Measurements from ENCODE around the gene DOCK3.
A peak's percentile ranks its signal among the peaks of the same experiment; 100 is the strongest.

The DOCK3 gene

DNA sequence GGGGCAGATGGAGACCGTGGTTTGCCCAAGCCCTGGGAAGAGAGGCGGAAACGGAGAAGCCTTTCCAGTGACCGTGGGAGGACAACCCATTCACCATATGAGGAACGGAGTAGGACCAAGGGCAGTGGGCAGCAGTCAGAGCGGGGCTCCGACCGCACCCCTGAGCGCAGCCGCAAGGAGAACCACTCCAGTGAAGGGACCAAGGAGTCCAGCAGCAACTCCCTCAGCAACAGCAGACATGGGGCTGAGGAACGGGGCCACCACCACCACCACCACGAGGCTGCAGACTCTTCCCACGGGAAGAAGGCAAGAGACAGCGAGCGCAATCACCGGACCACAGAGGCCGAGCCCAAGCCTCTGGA, 718.4 kb downstream of the DOCK3 start:
- H3K4me3 ChIP-seq (ENCODE audit: low read length), result no peak overlapping the region
- H2BK120ac ChIP-seq (ENCODE audit: low read depth, low read length), result no peak overlapping the region
- H3K79me2 ChIP-seq (ENCODE audit: control insufficient read depth, insufficient read depth, low read length), result peaks cover 48% of the 10 kb centered on the region
- no peak overlapping the region for H3K4ac ChIP-seq (ENCODE audit: low read depth, low read length)
- H3K36me3 ChIP-seq (ENCODE audit: control insufficient read depth, insufficient read depth, low read length), result peaks cover 27% of the 10 kb centered on the region
- H3K79me1 ChIP-seq (ENCODE audit: low read length), result peaks cover 36% of the 10 kb centered on the region
- no peak overlapping the region for H2BK15ac ChIP-seq (replicated peaks; ENCODE audit: low read depth)
- H3K4me1 ChIP-seq (ENCODE audit: control insufficient read depth, low read depth, low read length), result peaks cover 11% of the 10 kb centered on the region
- H3K56ac ChIP-seq (ENCODE audit: low read length), result peak overlapping the region; percentile 46
- H4K8ac ChIP-seq (ENCODE audit: low read depth, low read length), result no peak overlapping the region
- peak overlapping the region; percentile 72 for H3K4me2 ChIP-seq (ENCODE audit: low read length)
- no peak overlapping the region for H2BK5ac ChIP-seq (ENCODE audit: low read length)
- no peak overlapping the region for H3K18ac ChIP-seq (ENCODE audit: low read length)
- no peak for DNase-seq
- peak overlapping the region; percentile 96 for H3K9ac ChIP-seq (ENCODE audit: low read length)
- no peak overlapping the region for H2AK5ac ChIP-seq (ENCODE audit: low read length)
- H3K27me3 ChIP-seq (ENCODE audit: insufficient read depth, low read length, poor library complexity), result no peaks in the 10 kb centered on the region
- no CpG with 5 or more reads among the region's 17 CpGs for WGBS (ENCODE audit: extremely low coverage, insufficient coverage, low lambda C conversion rate)
- H4K5ac ChIP-seq (ENCODE audit: low read length), result no peak overlapping the region
- no peak overlapping the region for H3K27ac ChIP-seq (ENCODE audit: low read depth, low read length)
- H3K23ac ChIP-seq (ENCODE audit: low read length), result no peak overlapping the region

- H4K8ac ChIP-seq (ENCODE audit: low read depth, low read length), result no peak overlapping the region
- WGBS (ENCODE audit: extremely low coverage, insufficient coverage, low lambda C conversion rate), result no CpG with 5 or more reads among the region's 14 CpGs
- DNase-seq, result no peak
- no peak overlapping the region for H3K27ac ChIP-seq (ENCODE audit: low read depth, low read length)
- H2BK5ac ChIP-seq (ENCODE audit: low read length), result no peak overlapping the region
- no peak overlapping the region for H2BK15ac ChIP-seq (replicated peaks; ENCODE audit: low read depth)
- no peaks in the 10 kb centered on the region for H3K27me3 ChIP-seq (ENCODE audit: insufficient read depth, low read length, poor library complexity)
- H3K9ac ChIP-seq (ENCODE audit: low read length), result peak overlapping the region; percentile 46
- no peak overlapping the region for H3K4me3 ChIP-seq (ENCODE audit: low read length)
- H3K18ac ChIP-seq (ENCODE audit: low read length), result no peak overlapping the region
- no peak overlapping the region for H2BK120ac ChIP-seq (ENCODE audit: low read depth, low read length)
- H3K79me2 ChIP-seq (ENCODE audit: control insufficient read depth, insufficient read depth, low read length), result peaks cover 44% of the 10 kb centered on the region
- no peak overlapping the region for H2AK5ac ChIP-seq (ENCODE audit: low read length)
- H3K4me1 ChIP-seq (ENCODE audit: control insufficient read depth, low read depth, low read length), result peaks cover 11% of the 10 kb centered on the region
- peaks cover 33% of the 10 kb centered on the region for H3K79me1 ChIP-seq (ENCODE audit: low read length)
- H3K36me3 ChIP-seq (ENCODE audit: control insufficient read depth, insufficient read depth, low read length), result peaks cover 23% of the 10 kb centered on the region
- H4K5ac ChIP-seq (ENCODE audit: low read length), result no peak overlapping the region
- no peak overlapping the region for H3K23ac ChIP-seq (ENCODE audit: low read length)
- H3K56ac ChIP-seq (ENCODE audit: low read length), result peak overlapping the region; percentile 37
- H3K4ac ChIP-seq (ENCODE audit: low read depth, low read length), result no peak overlapping the region
- H3K4me2 ChIP-seq (ENCODE audit: low read length), result peak overlapping the region; percentile 15
Observed at GRCh38 chr3:51393564-51393963, 718.8 kb downstream of the DOCK3 start.

DNA sequence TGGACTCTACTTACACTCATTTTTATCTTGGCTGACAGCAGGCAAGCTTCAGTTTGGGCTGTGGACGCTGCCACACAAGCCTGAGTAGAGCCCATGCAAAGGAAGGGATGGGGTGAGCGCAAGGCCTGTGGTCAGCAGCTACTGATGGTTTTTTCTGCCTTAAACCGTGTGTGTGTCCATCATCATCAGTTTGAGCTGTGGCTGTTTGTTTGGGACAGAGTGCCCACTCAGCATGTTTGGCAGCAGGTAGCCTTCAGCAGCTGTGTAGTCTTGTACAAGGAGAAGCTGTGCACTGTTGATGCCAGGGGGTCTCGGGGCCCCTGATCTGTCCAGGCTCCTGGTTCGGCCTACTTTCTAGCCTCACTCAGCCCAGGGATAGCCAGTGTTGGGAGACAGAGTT, 719.8 kb downstream of the DOCK3 start:
- no peak overlapping the region for H3K18ac ChIP-seq (ENCODE audit: low read length)
- no peak overlapping the region for H3K4me3 ChIP-seq (ENCODE audit: low read length)
- H4K5ac ChIP-seq (ENCODE audit: low read length), result no peak overlapping the region
- H3K9ac ChIP-seq (ENCODE audit: low read length), result peak overlapping the region; percentile 38
- H2BK5ac ChIP-seq (ENCODE audit: low read length), result no peak overlapping the region
- H2BK15ac ChIP-seq (replicated peaks; ENCODE audit: low read depth), result no peak overlapping the region
- WGBS (ENCODE audit: extremely low coverage, insufficient coverage, low lambda C conversion rate), result no CpG with 5 or more reads among the region's 5 CpGs
- no peak overlapping the region for H3K27ac ChIP-seq (ENCODE audit: low read depth, low read length)
- H3K56ac ChIP-seq (ENCODE audit: low read length), result no peak overlapping the region
- H3K23ac ChIP-seq (ENCODE audit: low read length), result peak overlapping the region; percentile 35
- no peak overlapping the region for H2BK120ac ChIP-seq (ENCODE audit: low read depth, low read length)
- H3K4ac ChIP-seq (ENCODE audit: low read depth, low read length), result no peak overlapping the region
- peaks cover 19% of the 10 kb centered on the region for H3K36me3 ChIP-seq (ENCODE audit: control insufficient read depth, insufficient read depth, low read length)
- no peak overlapping the region for H4K8ac ChIP-seq (ENCODE audit: low read depth, low read length)
- peak overlapping the region; percentile 6 for H3K4me2 ChIP-seq (ENCODE audit: low read length)
- H3K79me2 ChIP-seq (ENCODE audit: control insufficient read depth, insufficient read depth, low read length), result peaks cover 44% of the 10 kb centered on the region
- peaks cover 33% of the 10 kb centered on the region for H3K79me1 ChIP-seq (ENCODE audit: low read length)
- H3K27me3 ChIP-seq (ENCODE audit: insufficient read depth, low read length, poor library complexity), result no peaks in the 10 kb centered on the region
- no peak for DNase-seq
- peaks cover 11% of the 10 kb centered on the region for H3K4me1 ChIP-seq (ENCODE audit: control insufficient read depth, low read depth, low read length)
- no peak overlapping the region for H2AK5ac ChIP-seq (ENCODE audit: low read length)

GRCh38 chr3:51395493-51396213, 720.9 kb downstream of the DOCK3 start:
- Histone ChIP-seq H4K8ac (ENCODE audit: low read depth, low read length) (no peak overlapping the region), H3K27ac (ENCODE audit: low read depth, low read length) (no peak overlapping the region), H3K4me2 (ENCODE audit: low read length) (peak overlapping the region; percentile 3), H3K79me1 (ENCODE audit: low read length) (peaks cover 33% of the 10 kb centered on the region), H2BK5ac (ENCODE audit: low read length) (no peak overlapping the region), H3K4ac (ENCODE audit: low read depth, low read length) (no peak overlapping the region), H3K79me2 (ENCODE audit: control insufficient read depth, insufficient read depth, low read length) (peaks cover 44% of the 10 kb centered on the region), H4K5ac (ENCODE audit: low read length) (no peak overlapping the region), H3K4me1 (ENCODE audit: control insufficient read depth, low read depth, low read length) (peaks cover 11% of the 10 kb centered on the region), H3K9ac (ENCODE audit: low read length) (no peak overlapping the region), H3K56ac (ENCODE audit: low read length) (peak overlapping the region; percentile 22), H2BK15ac (replicated peaks; ENCODE audit: low read depth) (no peak overlapping the region), H3K18ac (ENCODE audit: low read length) (no peak overlapping the region), H2AK5ac (ENCODE audit: low read length) (no peak overlapping the region), H2BK120ac (ENCODE audit: low read depth, low read length) (no peak overlapping the region), H3K23ac (ENCODE audit: low read length) (no peak overlapping the region), H3K27me3 (ENCODE audit: insufficient read depth, low read length, poor library complexity) (no peaks in the 10 kb centered on the region), H3K36me3 (ENCODE audit: control insufficient read depth, insufficient read depth, low read length) (peaks cover 19% of the 10 kb centered on the region), H3K4me3 (ENCODE audit: low read length) (no peak overlapping the region)
- WGBS (ENCODE audit: extremely low coverage, insufficient coverage, low lambda C conversion rate), result no CpG with 5 or more reads among the region's 12 CpGs
- no peak for DNase-seq

- Histone ChIP-seq H3K27ac (ENCODE audit: low read depth, low read length) (no peak overlapping the region), H3K79me1 (ENCODE audit: low read length) (peaks cover 33% of the 10 kb centered on the region), H3K36me3 (ENCODE audit: control insufficient read depth, insufficient read depth, low read length) (peaks cover 19% of the 10 kb centered on the region), H3K9ac (ENCODE audit: low read length) (no peak overlapping the region), H3K27me3 (ENCODE audit: insufficient read depth, low read length, poor library complexity) (no peaks in the 10 kb centered on the region), H4K5ac (ENCODE audit: low read length) (no peak overlapping the region), H2AK5ac (ENCODE audit: low read length) (no peak overlapping the region), H2BK5ac (ENCODE audit: low read length) (no peak overlapping the region), H3K79me2 (ENCODE audit: control insufficient read depth, insufficient read depth, low read length) (peaks cover 44% of the 10 kb centered on the region), H3K18ac (ENCODE audit: low read length) (no peak overlapping the region), H3K4me2 (ENCODE audit: low read length) (no peak overlapping the region), H3K4me1 (ENCODE audit: control insufficient read depth, low read depth, low read length) (peaks cover 11% of the 10 kb centered on the region), H2BK15ac (replicated peaks; ENCODE audit: low read depth) (no peak overlapping the region), H3K56ac (ENCODE audit: low read length) (no peak overlapping the region), H4K8ac (ENCODE audit: low read depth, low read length) (no peak overlapping the region), H3K4ac (ENCODE audit: low read depth, low read length) (no peak overlapping the region), H3K23ac (ENCODE audit: low read length) (no peak overlapping the region), H2BK120ac (ENCODE audit: low read depth, low read length) (no peak overlapping the region), H3K4me3 (ENCODE audit: low read length) (no peak overlapping the region)
- WGBS (ENCODE audit: extremely low coverage, insufficient coverage, low lambda C conversion rate), result no CpG with 5 or more reads among the region's 1 CpG
- DNase-seq, result no peak
Observed at GRCh38 chr3:51396401-51396800, 721.7 kb downstream of the DOCK3 start.

DNA sequence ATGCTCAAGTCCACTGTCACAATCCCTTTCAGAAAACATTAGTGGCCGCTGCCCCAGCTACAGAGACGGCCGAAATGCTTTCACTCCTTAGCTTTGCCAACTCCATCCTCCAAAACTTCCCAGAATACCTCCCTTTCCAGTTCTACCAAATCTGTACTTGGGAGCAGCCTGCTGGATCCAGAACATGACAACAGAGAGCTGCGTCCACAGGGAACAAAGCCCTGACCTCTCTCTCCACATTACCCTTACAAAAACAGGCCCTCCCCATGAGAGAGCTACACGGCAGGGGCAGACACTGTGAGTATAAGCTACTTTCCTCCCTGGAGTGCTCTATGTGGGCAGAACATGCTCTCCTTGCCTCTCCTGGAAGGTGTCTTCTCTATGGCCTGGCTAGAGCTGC, 722.7 kb downstream of the DOCK3 start:
- Histone ChIP-seq H2BK120ac (ENCODE audit: low read depth, low read length) (no peak overlapping the region), H2BK5ac (ENCODE audit: low read length) (no peak overlapping the region), H3K56ac (ENCODE audit: low read length) (no peak overlapping the region), H3K79me2 (ENCODE audit: control insufficient read depth, insufficient read depth, low read length) (peaks cover 36% of the 10 kb centered on the region), H3K9ac (ENCODE audit: low read length) (no peak overlapping the region), H3K27ac (ENCODE audit: low read depth, low read length) (no peak overlapping the region), H3K27me3 (ENCODE audit: insufficient read depth, low read length, poor library complexity) (no peaks in the 10 kb centered on the region), H3K4me2 (ENCODE audit: low read length) (no peak overlapping the region), H3K18ac (ENCODE audit: low read length) (no peak overlapping the region), H3K4me3 (ENCODE audit: low read length) (no peak overlapping the region), H3K79me1 (ENCODE audit: low read length) (peaks cover 33% of the 10 kb centered on the region), H3K23ac (ENCODE audit: low read length) (no peak overlapping the region), H4K8ac (ENCODE audit: low read depth, low read length) (no peak overlapping the region), H3K4ac (ENCODE audit: low read depth, low read length) (no peak overlapping the region), H4K5ac (ENCODE audit: low read length) (no peak overlapping the region), H3K36me3 (ENCODE audit: control insufficient read depth, insufficient read depth, low read length) (peaks cover 19% of the 10 kb centered on the region), H2BK15ac (replicated peaks; ENCODE audit: low read depth) (no peak overlapping the region), H2AK5ac (ENCODE audit: low read length) (no peak overlapping the region), H3K4me1 (ENCODE audit: control insufficient read depth, low read depth, low read length) (peaks cover 11% of the 10 kb centered on the region)
- DNase-seq, result no peak
- WGBS (ENCODE audit: extremely low coverage, insufficient coverage, low lambda C conversion rate), result no CpG with 5 or more reads among the region's 5 CpGs

Measured in mesendoderm (in vitro differentiated cells).